ENCODE results near the gene MARCKS. TPM values are rescaled to one million over a fixed set of nuclear protein-coding genes. Genes with fewer than 3 reads are reported as not detected.

The MARCKS gene
- total RNA-seq, 4 donors from 2014 or later = 64.2 to 118 (median 90.5) TPM

DNA sequence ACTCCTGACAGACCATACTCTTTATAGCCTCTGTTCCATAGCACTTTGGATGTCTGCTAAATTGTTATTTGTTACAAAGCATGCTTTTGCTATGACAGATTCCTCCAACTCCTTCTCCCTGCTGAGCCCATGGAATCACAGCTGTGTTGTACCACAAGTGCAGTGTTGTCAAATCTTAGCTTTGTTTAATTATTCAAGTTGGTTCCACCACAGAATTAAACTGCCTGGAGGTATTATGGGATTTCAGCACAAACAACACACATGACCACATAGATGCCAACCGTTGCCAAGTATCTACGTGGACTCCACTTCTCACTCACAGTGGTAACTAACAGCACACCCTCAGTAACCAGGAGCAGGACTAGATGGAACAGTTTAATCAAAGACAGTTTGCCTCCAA lies 32.7 kb upstream of the MARCKS start:
- 63% methylated on average over 2 of the region's 2 CpGs; no CpG with 5 or more reads in 1 of the 2 donors for WGBS, 2 donors (ENCODE audit: low coverage in 1 of 2)
- H3K36me3 ChIP-seq = no peaks in the 10 kb centered on the region
- H3K27ac ChIP-seq = peak overlapping the region; percentile 44 to 75 (median 60)
- no peak overlapping the region for H3K4me3 ChIP-seq
- TF ChIP-seq, protein P1, sequence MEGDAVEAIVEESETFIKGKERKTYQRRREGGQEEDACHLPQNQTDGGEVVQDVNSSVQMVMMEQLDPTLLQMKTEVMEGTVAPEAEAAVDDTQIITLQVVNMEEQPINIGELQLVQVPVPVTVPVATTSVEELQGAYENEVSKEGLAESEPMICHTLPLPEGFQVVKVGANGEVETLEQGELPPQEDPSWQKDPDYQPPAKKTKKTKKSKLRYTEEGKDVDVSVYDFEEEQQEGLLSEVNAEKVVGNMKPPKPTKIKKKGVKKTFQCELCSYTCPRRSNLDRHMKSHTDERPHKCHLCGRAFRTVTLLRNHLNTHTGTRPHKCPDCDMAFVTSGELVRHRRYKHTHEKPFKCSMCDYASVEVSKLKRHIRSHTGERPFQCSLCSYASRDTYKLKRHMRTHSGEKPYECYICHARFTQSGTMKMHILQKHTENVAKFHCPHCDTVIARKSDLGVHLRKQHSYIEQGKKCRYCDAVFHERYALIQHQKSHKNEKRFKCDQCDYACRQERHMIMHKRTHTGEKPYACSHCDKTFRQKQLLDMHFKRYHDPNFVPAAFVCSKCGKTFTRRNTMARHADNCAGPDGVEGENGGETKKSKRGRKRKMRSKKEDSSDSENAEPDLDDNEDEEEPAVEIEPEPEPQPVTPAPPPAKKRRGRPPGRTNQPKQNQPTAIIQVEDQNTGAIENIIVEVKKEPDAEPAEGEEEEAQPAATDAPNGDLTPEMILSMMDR (IDR thresholded peaks at IDR 0.05) = no peak
- no peak for TF ChIP-seq POLR2AphosphoS5 (IDR thresholded peaks at IDR 0.05)
- no peak for TF ChIP-seq POLR2A (IDR thresholded peaks at IDR 0.05)
- no peak for TF ChIP-seq EP300 (IDR thresholded peaks at IDR 0.05; ENCODE audit: low read depth)
- no peaks in the 10 kb centered on the region for H3K27me3 ChIP-seq
- no peaks in the 10 kb centered on the region for H3K9me3 ChIP-seq
- in situ Hi-C loops (cut with MboI; ENCODE audit: low pct_ligation_motif_present in 1 of 4, low pct_unique_long_range_greater_than_20kb in 1 of 4, low sequenced_read_pairs in 3 of 4) (no loop called here), intact Hi-C loops (cut with DNase I; ENCODE audit: low total_unique reads) (no loop called here)
- no peak for DNase-seq
- peaks cover 8 to 38% (median 24%) of the 10 kb centered on the region in 4 donors for H3K4me1 ChIP-seq

- in situ Hi-C loops (cut with MboI; ENCODE audit: low pct_ligation_motif_present in 1 of 4, low pct_unique_long_range_greater_than_20kb in 1 of 4, low sequenced_read_pairs in 3 of 4) = no loop called here
- H3K27ac ChIP-seq = peak overlapping the region; percentile 53 to 75 (median 66)
- H3K9me3 ChIP-seq = no peaks in the 10 kb centered on the region
These were observed 32.3 kb upstream of the MARCKS start for GRCh38 chr6:113824866-113825265.

GRCh38 chr6:113825781-113826180 lies 31.4 kb upstream of the MARCKS start:
- Histone ChIP-seq H3K27ac (peak overlapping the region; percentile 53 to 75 (median 66)), H3K27me3 (no peaks in the 10 kb centered on the region), H3K36me3 (no peaks in the 10 kb centered on the region), H3K9me3 (no peaks in the 10 kb centered on the region), H3K4me3 (no peak overlapping the region), H3K4me1 (peaks cover 8 to 41% (median 24%) of the 10 kb centered on the region in 4 donors)
- intact Hi-C loops (cut with DNase I; ENCODE audit: low total_unique reads) (no loop called here), in situ Hi-C loops (cut with MboI; ENCODE audit: low pct_ligation_motif_present in 1 of 4, low pct_unique_long_range_greater_than_20kb in 1 of 4, low sequenced_read_pairs in 3 of 4) (no loop called here)
- WGBS, 2 donors (ENCODE audit: low coverage in 1 of 2) = 0 to 28% methylated on average over 2 to 5 of the region's 5 CpGs
- peak; percentile 77 for DNase-seq
- TF ChIP-seq POLR2AphosphoS5 (IDR thresholded peaks at IDR 0.05) = no peak
- TF ChIP-seq, protein P1 (IDR thresholded peaks at IDR 0.05) = no peak
- no peak for TF ChIP-seq EP300 (IDR thresholded peaks at IDR 0.05; ENCODE audit: low read depth)
- TF ChIP-seq POLR2A (IDR thresholded peaks at IDR 0.05) = no peak

More at GRCh38 chr6:113824866-113825265, 32.3 kb upstream of the MARCKS start:
- Histone ChIP-seq H3K4me1 (peaks cover 8 to 39% (median 22%) of the 10 kb centered on the region in 4 donors), H3K27me3 (no peaks in the 10 kb centered on the region), H3K4me3 (no peak overlapping the region), H3K36me3 (no peaks in the 10 kb centered on the region)
- intact Hi-C loops (cut with DNase I; ENCODE audit: low total_unique reads) = no loop called here
- no peak for DNase-seq
- WGBS, 2 donors (ENCODE audit: low coverage in 1 of 2) = 77 to 80% methylated on average over 2 to 3 of the region's 3 CpGs
- no peak for TF ChIP-seq EP300 (IDR thresholded peaks at IDR 0.05; ENCODE audit: low read depth)
- no peak for TF ChIP-seq POLR2AphosphoS5 (IDR thresholded peaks at IDR 0.05)
- no peak for TF ChIP-seq POLR2A (IDR thresholded peaks at IDR 0.05)
- TF ChIP-seq, protein P1 (IDR thresholded peaks at IDR 0.05) = no peak

GRCh38 chr6:113828984-113829695 lies 28.0 kb upstream of the MARCKS start:
- DNase-seq = no peak

More at GRCh38 chr6:113828984-113829695, 28.0 kb upstream of the MARCKS start:
- Histone ChIP-seq H3K36me3 (no peaks in the 10 kb centered on the region), H3K4me3 (no peak overlapping the region), H3K27me3 (no peaks in the 10 kb centered on the region), H3K9me3 (no peaks in the 10 kb centered on the region), H3K4me1 (peaks cover 8 to 36% (median 24%) of the 10 kb centered on the region in 4 donors), H3K27ac (peak overlapping the region; percentile 63 to 70 (median 67))
- in situ Hi-C loops (cut with MboI; ENCODE audit: low pct_ligation_motif_present in 1 of 4, low pct_unique_long_range_greater_than_20kb in 1 of 4, low sequenced_read_pairs in 3 of 4) (no loop called here), intact Hi-C loops (cut with DNase I; ENCODE audit: low total_unique reads) (no loop called here)
- TF ChIP-seq POLR2AphosphoS5 (IDR thresholded peaks at IDR 0.05) (no peak), POLR2A (IDR thresholded peaks at IDR 0.05) (no peak), EP300 (IDR thresholded peaks at IDR 0.05; ENCODE audit: low read depth) (no peak)
- TF ChIP-seq, protein P1 (IDR thresholded peaks at IDR 0.05) = no peak
- 40 to 49% methylated on average over 1 to 4 of the region's 4 CpGs for WGBS, 2 donors (ENCODE audit: low coverage in 1 of 2)

Data from transverse colon (tissue), 4 donors.